LNCaP clone FGC (cell line): ENCODE measurements around the gene IL6ST.
"Not testable (repeated sequence)": the region's sequence is repeated elsewhere in the genome, so short reads cannot be mapped to it uniquely, and the experiment has no call there.

Experiments
- DNase-seq: peaks from one replicate; pipeline ENCODE4 v3.0.0-alpha.2; 2011; ENCODE audit warnings: low read depth
- H3K4me3 ChIP-seq: 2 replicates; pipeline ENCODE4 v1.5.1; 2011; ENCODE audit warnings: mild to moderate bottlenecking, low read depth, low read length, control low read depth
- TF ChIP-seq, protein P1 (sequence below): IDR thresholded peaks from 2 replicates; pipeline ENCODE4 v1.5.1; 2012; ENCODE audit warnings: mild to moderate bottlenecking; ENCODE audit not compliant: control insufficient read depth, insufficient read depth; ENCODE audit errors: extremely low read depth

IL6ST gene

DNA sequence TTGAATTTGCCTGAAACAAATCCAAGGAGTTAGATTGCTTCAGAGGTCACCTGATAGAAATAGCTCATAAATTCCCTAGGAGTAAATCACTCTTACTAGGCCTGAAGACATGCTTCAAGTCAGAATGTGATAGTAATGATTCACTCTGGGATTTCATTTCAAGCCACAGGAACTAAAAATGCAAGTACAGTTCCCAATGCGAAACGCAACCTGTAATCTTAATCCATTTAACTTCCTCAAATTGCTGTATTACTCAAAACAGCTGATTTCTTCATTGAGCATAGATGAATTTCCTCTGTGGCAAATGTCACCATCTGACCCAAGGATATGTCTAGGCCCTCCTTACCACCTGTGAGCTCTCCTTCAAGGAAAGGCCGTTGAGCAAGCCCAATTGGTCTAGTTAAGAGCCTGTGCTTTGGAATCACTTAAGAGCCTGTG is 32.1 kb upstream of the IL6ST start:
- no peak overlapping the region for H3K4me3 ChIP-seq
- DNase-seq, result no peak
- TF ChIP-seq, protein P1, sequence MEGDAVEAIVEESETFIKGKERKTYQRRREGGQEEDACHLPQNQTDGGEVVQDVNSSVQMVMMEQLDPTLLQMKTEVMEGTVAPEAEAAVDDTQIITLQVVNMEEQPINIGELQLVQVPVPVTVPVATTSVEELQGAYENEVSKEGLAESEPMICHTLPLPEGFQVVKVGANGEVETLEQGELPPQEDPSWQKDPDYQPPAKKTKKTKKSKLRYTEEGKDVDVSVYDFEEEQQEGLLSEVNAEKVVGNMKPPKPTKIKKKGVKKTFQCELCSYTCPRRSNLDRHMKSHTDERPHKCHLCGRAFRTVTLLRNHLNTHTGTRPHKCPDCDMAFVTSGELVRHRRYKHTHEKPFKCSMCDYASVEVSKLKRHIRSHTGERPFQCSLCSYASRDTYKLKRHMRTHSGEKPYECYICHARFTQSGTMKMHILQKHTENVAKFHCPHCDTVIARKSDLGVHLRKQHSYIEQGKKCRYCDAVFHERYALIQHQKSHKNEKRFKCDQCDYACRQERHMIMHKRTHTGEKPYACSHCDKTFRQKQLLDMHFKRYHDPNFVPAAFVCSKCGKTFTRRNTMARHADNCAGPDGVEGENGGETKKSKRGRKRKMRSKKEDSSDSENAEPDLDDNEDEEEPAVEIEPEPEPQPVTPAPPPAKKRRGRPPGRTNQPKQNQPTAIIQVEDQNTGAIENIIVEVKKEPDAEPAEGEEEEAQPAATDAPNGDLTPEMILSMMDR, result no peak

DNA sequence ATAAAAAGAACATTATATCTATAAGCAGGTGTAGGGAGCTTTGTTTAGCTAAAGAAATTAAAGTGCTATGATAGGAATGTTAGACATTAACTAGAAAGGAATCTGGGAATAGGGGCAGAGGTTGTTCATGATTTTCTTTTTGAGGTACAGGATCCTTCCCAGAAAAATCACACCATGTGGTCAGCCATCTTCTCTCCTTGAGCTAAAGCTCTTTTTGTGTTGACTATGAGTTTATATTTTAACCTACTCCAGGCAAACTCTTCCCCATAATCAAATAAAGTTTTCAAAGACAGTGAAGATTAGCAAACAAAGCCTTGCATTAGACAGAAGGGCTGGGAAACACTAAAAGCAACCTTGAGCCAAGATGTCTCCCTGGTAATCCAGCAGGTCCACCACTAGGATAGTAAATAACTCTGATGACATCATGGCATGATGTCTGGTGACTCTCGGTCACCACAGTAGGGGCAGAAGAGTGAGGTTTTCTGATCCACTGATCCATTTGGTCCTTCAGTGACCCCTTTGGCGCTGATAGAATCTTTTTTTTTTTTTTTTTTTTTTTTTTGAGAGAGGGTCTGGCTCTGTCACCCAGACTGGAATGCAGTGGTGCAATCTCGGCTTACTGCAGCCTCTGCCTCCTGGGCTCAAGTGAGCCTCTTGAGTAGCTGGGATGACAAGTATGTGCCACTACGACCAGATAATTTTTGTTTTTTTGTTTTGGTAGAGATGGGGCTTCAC is 30.6 kb upstream of the IL6ST start:
- TF ChIP-seq, protein P1, result no peak
- no peak overlapping the region for H3K4me3 ChIP-seq
- DNase-seq, result no peak

DNA sequence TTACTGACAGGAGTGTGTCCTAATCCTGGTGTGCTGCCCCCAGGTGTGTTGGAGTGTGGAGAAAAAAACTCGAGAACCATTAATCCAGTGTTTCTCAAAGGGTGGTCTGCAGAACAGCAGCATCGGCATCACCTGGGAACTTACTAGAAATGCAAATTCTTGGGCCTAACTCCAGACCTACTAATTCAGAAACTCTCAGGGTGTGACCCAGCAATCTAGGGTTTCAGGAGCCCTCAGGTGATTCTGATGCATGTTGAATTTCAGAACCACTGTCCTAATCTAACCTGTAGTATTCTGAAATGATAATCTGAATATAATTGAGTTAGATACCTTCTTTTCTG is 30.0 kb upstream of the IL6ST start:
- no peak for DNase-seq
- H3K4me3 ChIP-seq, result no peak overlapping the region
- TF ChIP-seq, protein P1, result no peak

DNA sequence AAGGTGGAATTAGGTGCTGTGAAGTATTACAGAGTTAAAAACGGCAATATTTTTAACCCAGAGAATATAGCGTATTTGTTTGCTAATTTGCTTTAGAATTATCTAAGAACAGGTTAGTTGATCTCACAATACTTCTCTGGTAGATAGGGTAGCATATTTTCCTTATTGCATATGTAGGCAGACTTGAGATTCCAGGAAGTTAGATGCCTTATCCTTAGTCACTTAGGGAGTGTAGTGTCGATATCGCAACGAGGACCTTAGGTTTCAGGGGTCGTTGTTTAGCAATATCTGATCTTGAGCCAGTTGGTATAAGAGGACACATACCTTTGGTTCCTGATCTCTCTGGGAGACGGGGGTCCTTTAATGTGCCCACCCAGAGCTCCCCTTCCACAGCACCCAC is 28.5 kb upstream of the IL6ST start:
- TF ChIP-seq, protein P1, result no peak
- H3K4me3 ChIP-seq, result no peak overlapping the region
- no peak for DNase-seq

DNA sequence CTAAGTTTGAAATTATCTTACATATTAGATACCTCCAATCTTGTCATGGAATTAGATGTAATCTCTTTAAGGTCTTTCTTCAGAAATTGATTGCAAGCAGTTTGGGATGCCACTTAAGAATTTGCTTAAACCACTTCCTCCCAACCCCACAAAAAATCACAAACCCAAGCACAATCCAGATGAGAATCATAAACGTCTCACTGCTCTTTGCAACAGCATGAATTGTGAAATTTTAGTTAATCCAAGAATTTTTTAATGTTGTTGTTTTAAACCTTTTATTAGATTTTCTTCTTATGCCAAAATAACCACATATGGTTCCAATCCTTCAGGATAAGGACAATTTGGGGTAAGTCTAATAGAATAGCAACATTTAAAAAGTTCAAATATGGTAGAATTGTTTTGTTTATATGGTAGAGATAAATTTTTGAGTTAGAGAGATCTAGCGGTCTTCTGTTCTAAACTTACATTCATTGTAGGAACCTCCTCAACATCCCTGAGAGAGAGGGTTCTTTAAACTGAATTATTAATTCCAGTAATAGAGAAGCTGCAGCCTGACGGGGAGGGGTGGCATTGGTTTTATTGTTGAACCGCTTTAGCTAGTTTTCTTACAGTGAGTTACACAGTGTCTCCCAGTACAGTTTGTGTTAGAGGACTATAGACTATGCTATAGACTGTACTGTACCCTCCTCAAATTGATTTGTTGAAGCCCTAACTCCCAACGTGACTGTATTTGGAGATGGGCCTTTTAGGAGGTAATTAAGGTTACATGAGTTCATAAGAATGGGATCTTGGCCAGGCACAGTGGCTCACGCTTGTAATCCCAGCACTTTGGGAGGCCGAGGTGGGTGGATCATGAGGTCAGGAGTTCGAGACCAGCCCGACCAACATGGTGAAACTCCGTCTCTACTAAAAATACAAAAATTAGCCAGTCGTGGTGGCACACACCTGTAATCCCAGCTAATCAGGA is 24.8 kb upstream of the IL6ST start:
- no peak for DNase-seq
- no peak overlapping the region for H3K4me3 ChIP-seq
- TF ChIP-seq, protein P1, result no peak

DNA sequence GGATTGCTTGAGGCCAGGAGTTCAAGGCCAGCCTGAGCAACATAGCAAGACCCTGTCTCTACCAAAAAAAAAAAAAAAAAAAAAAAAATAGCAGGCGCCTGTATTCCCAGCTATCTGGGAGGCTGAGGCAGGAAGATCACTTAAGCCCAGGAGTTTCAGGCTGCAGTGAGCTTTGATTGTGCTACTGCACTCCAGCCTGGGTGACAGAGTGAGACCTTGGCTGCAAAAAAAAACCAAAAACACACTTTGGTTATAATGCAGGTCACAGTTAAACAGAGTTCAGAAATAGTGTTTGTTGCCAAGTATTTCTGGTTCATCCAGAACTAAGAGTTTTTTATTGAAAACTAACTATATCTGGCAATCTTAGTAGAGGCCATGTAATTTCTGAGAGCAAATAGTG is 24.1 kb upstream of the IL6ST start:
- DNase-seq, result no peak
- TF ChIP-seq, protein P1, result no peak
- no peak overlapping the region for H3K4me3 ChIP-seq

DNA sequence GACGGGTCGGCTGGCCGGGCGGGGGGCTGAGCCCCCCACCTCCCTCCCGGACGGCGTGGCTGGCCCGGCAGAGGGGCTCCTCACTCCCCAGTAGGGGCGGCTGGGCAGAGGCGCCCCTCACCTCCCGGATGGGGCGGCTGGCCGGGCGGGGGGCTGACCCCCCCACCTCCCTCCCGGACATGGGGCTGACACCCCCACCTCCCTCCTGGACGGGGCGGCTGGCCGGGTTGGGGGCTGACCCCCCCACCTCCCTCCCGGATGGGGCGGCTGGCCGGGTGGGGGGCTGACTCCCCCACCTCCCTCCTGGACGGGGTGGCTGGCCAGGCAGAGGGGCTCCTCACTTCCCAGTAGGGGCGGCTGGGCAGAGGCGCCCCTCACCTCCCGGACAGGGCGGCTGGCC is 19.9 kb upstream of the IL6ST start:
- not testable (repeated sequence) for DNase-seq, H3K4me3 ChIP-seq

DNA sequence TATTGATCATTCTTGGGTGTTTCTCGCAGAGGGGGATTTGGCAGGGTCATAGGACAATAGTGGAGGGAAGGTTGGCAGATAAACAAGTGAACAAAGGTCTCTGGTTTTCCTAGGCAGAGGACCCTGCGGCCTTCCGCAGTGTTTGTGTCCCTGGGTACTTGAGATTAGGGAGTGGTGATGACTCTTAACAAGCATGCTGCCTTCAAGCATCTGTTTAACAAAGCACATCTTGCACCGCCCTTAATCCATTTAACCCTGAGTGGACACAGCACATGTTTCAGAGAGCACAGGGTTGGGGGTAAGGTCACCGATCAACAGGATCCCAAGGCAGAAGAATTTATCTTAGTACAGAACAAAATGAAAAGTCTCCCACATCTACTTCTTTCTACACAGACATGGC is 19.2 kb upstream of the IL6ST start:
- not testable (repeated sequence) for DNase-seq, H3K4me3 ChIP-seq
